Daoy (cell line): ENCODE results near the gene FAM78B. TPM values are rescaled to one million over a fixed set of nuclear protein-coding genes. Genes with fewer than 3 reads are reported as not detected.
A peak's percentile ranks its signal among the peaks of the same experiment; 100 is the strongest.

Source experiments
- DNase-seq: peaks from one replicate; pipeline ENCODE4 v3.0.0-alpha.2; 2015; ENCODE audit warnings: low read depth
- total RNA-seq: library from RNA; depleted of rRNA; stranded (reverse); fragments of >200 nt; shearing (Covaris generic); gene quantifications from 2 replicates; pipeline ENCODE4 v1.2.3, GENCODE V29; 2014

Gene FAM78B
- total RNA-seq, 1 experiment from 2014 or later, result 0.80 TPM

DNA sequence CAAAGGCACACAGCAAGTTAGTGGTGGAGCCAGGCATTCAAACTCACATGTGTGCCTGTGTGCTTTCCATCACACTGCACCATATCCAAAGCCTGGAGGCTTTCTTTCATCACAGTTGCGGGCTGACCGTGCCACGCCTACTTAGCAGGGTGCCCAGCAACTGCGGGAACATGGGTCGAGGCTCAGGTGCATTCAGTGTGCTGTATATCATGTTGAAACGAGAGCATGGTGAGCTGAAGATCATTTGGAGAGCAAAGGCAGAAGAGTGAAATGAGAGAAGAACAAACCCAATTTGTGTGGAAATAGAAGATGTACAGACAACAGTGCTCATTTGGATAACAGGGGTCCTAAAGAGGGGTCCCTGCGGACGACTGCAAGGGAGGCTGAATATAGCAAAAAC is 46.5 kb downstream of the FAM78B start:
- DNase-seq, result no peak

DNA sequence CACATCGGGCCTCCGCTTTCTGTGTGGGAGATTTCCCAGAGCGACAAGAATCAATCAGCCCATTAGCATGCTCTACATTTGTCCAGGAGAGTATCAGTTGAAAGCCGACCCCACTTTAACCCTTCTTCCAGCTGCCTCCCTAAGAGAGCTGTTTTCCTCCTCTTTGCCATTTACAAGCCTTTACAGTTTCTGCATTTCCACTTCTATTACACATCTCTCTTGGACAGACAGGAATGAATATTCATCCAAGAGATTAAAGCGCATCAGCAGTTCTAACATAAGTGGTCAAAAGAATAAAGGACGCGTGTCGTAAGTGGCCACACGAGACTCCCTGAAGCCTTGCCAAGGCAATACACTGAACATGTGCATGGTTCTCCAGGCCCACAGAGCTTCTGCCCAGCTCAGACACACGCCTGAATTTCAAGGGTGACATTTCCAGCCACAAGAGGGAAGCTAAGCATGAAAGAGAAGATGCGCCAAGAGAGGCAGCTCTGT is 47.3 kb downstream of the FAM78B start:
- no peak for DNase-seq

DNA sequence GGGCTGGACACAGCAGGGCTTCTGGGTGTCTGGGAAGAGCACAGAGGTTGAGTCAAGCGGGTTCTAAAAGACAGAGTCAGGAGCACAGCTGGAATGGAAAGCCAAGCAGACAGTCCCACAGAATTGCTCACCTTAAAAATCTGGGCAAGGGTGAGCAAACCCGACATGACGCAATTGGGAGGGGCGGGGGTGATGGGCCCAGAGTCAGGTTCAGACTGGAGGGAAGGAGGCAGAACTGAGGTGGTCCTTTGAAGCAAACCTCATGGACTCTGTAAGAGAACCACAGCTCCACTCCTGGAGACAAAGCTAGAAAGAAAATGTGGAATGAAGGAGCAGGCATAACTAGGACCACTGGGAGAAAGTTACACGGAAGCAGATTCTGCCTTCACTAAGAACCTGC is 49.0 kb downstream of the FAM78B start:
- no peak for DNase-seq

DNA sequence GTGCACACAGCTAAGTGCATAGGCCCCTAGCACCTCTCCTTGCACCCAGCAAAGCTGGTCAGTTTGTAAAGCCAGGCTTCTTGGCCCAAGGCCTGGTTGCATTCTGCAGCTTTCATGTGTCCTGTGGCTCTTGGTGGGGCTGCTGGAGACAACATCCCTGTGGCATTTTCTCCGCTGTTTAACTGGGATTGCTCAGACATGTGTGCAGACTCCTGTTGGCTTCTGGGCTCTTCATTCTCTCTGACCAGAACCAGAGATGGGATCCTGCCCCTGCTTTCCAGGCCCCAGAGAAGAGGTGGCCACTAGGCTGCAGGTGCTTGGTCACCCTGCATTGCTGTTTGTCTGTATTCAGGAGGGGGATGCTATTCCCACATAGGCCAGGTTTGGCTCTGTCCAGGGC is 50.8 kb downstream of the FAM78B start:
- DNase-seq, result no peak

DNA sequence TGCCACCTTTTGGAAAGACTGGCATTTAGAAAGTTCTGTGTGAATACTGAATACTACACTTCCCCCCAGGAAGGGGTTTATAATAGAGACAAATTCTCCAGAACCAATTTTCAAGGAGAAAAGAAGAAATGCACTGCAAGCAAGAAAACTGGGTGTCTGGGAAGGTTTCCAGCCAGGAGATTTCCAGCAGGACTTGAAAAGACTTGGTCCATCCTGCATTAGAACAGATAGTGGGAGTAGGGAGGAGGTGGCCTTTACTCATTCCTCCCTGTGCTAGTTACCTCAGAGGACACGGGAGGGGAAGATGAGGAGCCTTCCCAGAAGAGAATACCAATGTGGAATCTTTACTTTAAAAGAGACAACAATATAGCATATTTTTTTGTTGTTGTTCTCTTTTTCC is 52.4 kb downstream of the FAM78B start:
- DNase-seq, result no peak

- no peak for DNase-seq
Measured at GRCh38 chr1:166113630-166114029, 53.2 kb downstream of the FAM78B start.

GRCh38 chr1:166113031-166113430 is 53.8 kb downstream of the FAM78B start:
- DNase-seq, result no peak

GRCh38 chr1:166112425-166112824 is 54.4 kb downstream of the FAM78B start:
- DNase-seq, result no peak

GRCh38 chr1:166111430-166111829 is 55.4 kb downstream of the FAM78B start:
- no peak for DNase-seq

DNA sequence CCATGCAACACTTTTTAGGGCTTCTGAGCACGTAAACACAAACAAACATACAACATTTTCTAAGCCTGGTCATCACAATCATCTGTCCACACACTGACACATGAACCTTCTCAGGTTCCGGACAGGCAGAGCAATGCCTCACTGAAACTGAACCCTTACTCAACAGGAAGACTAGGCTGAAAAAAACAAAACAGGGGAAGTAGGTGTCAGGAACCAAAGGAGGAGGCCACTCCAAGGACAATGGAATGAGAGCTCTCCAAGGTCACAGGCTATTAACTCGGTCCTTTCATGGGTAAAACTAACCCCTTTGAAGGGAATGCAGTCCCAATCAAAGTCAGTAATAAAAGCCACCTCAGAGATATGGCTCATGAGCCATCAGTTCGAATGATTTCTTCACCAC is 76.6 kb downstream of the FAM78B start:
- no peak for DNase-seq

- DNase-seq, result peak; percentile 20
Measured at GRCh38 chr1:166089804-166090203, 77.0 kb downstream of the FAM78B start.

- DNase-seq, result no peak
Measured at GRCh38 chr1:166088572-166088955, 78.2 kb downstream of the FAM78B start.

DNA sequence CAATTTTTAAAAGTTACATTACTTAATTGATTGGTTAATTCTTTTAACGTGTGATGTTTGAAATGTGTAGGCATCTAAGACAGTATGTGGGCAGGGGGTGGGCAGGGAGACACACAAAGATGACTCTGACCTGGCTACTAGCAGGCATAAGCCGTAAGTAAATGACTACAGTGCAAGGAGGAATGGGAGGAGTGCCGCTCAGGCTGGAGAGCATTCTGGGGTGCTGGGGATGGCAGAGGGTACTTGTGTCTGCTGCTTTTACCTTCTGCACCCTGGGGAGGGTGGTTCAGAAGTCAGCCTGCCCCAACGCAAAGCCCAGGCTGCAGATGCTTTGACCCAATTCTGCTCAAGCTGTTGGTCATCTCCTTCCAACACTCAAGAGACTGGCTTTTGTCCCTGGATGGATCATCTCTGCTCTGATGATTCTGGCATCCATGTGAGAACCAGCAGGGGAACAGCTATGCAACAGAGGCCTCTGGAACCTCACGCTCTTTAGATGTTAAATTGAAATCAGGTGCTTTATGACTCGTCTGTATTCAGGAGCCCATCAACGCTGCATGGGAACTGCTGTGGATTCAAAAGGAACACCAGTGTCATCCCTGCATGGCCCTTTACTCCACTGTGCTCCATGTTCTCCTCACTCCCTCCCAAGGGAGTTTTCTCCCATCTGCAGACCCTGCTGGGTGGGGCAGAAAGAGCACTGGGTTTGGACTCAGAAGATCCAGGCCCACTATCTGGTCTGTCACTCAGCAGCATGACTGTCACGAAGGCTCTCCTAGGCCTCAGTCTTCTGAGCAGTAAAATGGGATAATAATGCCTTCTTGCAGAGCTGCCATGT is 78.8 kb downstream of the FAM78B start:
- no peak for DNase-seq

DNA sequence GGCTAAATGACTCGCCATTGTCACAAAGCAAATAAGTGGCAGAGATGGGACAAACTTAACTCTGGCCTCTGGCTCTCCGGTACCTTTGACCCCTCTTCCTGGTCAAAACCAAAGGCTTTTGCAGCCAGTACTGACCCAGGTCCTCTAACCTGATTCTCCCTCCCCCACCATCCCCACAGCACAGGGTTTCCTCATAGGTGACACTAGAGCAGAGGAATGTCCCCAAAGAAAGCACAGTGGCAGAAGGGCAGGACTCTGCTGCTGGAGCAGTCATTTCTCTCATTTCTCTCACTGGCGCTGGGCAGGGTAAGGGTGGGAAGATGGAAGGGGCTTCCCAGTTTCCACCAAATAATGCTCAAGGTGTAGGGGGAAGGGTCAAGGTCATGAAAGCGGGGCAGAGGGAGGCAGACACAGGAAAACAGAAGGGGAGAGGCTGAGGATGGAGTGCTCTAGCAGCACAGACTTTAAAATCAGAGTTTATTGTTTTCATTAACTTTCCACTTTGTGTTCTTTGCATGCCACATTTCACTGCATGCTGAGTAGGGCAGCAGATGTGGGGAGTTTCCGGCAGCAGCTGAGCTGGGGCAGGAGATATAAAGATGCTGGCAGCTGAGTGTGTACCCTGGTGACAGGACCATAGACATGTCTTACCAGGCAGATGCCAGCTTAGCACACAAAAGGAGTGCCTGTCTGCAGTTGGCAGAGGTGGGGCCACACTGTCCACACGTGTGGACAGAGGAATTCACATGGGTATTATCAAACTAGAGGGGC is 80.5 kb downstream of the FAM78B start:
- no peak for DNase-seq

- DNase-seq, result no peak
Measured at GRCh38 chr1:166084613-166085012, 82.2 kb downstream of the FAM78B start.

GRCh38 chr1:166083887-166084286 is 82.9 kb downstream of the FAM78B start:
- peak; percentile 17 for DNase-seq

DNA sequence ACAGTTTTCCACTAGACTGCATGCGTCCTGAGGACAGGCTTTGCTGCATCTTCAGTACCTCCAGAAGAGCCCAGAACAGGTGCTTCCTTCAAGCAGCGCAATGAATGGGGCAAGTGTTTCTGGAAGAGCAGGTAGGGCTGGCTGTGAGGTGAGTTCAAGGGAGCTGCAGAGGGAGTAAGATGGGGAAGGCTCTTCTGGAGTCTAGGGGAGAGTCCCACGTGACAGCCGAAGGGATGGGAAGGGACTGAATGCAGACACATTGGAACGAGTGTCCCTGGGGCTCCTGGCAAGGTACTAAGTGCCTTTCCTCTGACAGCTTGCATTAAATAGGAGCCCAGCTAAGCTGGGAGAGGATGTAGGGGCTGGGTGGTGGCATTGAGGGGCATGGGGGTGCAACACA is 84.2 kb downstream of the FAM78B start:
- no peak for DNase-seq

GRCh38 chr1:166080967-166081870 is 85.6 kb downstream of the FAM78B start:
- DNase-seq, result peak; percentile 47

DNA sequence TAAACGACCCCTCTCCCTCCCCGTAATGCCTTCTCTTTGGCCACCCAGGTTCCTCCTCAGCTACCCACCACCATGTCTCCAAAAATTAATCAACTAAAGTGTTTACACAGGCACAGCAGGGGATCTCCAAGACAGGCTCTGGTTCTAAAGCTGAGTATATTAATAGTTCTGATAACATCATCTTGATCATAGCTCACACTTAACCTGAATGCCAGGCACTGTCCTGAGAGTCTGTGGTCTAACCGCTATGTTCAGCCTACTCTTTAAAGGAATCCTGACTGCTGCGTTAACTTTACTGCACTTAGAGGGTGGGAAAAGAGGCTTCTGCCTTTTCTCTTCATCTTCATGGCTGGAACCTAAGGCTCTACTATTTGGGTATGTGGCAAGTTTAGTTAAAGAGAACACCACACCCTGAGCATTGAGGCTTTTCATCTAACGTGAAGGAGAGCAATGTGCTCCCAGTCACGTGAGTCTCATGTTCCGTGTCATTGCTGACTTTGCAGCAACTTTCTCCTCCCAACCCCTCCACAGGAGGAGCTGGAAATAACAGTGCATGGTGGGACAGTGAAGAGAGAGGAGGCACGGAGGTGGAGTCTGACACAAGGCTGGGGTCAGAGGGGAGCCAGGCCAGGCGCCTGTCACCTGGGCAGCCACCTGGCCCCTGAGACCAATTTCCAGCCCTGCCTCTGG is 86.4 kb downstream of the FAM78B start:
- peak; percentile 33 for DNase-seq

DNA sequence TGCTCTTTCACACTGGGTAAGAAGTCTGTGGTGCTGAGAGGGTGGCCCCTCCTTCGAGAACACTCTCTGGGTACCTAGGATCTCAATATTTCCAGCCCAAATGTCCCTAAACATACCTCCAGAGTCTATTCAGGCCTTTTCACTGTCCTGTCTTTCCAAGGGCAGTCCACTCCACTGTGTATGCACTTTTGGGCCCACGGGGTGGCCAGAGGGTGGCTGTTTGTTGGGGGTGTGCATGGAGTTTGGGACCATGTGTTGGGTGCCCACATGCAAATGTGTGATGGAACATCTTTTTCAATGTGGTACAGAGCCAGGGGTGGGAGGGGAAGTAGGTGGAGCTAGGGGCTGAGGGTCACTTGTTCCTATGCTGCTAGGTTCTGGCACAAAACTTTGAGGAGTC is 87.5 kb downstream of the FAM78B start:
- no peak for DNase-seq

GRCh38 chr1:166073489-166073888 is 93.3 kb downstream of the FAM78B start:
- no peak for DNase-seq
